ENCODE measurements around the gene NWD2. TPM values are rescaled to one million over a fixed set of nuclear protein-coding genes. Genes with fewer than 3 reads are reported as not detected.

NWD2 gene
- total RNA-seq, 1 donor from 2014 or later = 0.49 TPM

- Histone ChIP-seq H3K9me3 (no peaks in the 10 kb centered on the region), H3K27me3 (no peaks in the 10 kb centered on the region), H3K27ac (no peak overlapping the region), H3K4me3 (no peak overlapping the region), H3K4me1 (peaks cover 16% of the 10 kb centered on the region), H3K36me3 (no peaks in the 10 kb centered on the region)
- no peak for DNase-seq (ENCODE audit: extremely low spot score in 2 of 2)
- TF ChIP-seq POLR2AphosphoS5 (IDR thresholded peaks at IDR 0.05; ENCODE audit: insufficient read depth in 1 of 2, low read depth in 1 of 2) = no peak
- no peak for TF ChIP-seq POLR2A (IDR thresholded peaks at IDR 0.05)
- no peak for TF ChIP-seq CTCF (IDR thresholded peaks at IDR 0.05)
- intact Hi-C loops (cut with DNase I) = no loop called here
Observed at GRCh38 chr4:37451656-37452055, 207.1 kb downstream of the NWD2 start.

GRCh38 chr4:37452952-37453280, 208.4 kb downstream of the NWD2 start:
- H3K27ac ChIP-seq = no peak overlapping the region
- TF ChIP-seq POLR2A (IDR thresholded peaks at IDR 0.05) (no peak), POLR2AphosphoS5 (IDR thresholded peaks at IDR 0.05; ENCODE audit: insufficient read depth in 1 of 2, low read depth in 1 of 2) (peak in 1 of 2 donors; percentile 28), CTCF (IDR thresholded peaks at IDR 0.05) (peak in 2 of 3 experiments; percentile 22 to 28)
- H3K4me3 ChIP-seq = peak overlapping the region; percentile 51 to 52
- H3K4me1 ChIP-seq = peaks cover 16% of the 10 kb centered on the region
- H3K9me3 ChIP-seq = no peaks in the 10 kb centered on the region
- intact Hi-C loops (cut with DNase I) = no loop called here
- no peaks in the 10 kb centered on the region for H3K36me3 ChIP-seq
- DNase-seq (ENCODE audit: extremely low spot score in 2 of 2) = no peak
- no peaks in the 10 kb centered on the region for H3K27me3 ChIP-seq

GRCh38 chr4:37453281-37453998, 208.9 kb downstream of the NWD2 start:
- Histone ChIP-seq H3K36me3 (no peaks in the 10 kb centered on the region), H3K4me3 (peak overlapping the region; percentile 51 to 52), H3K9me3 (no peaks in the 10 kb centered on the region), H3K4me1 (peaks cover 16% of the 10 kb centered on the region), H3K27ac (peak overlapping the region; percentile 32), H3K27me3 (no peaks in the 10 kb centered on the region)
- no peak for DNase-seq (ENCODE audit: extremely low spot score in 2 of 2)
- intact Hi-C loops (cut with DNase I) = no loop called here
- TF ChIP-seq POLR2AphosphoS5 (IDR thresholded peaks at IDR 0.05; ENCODE audit: insufficient read depth in 1 of 2, low read depth in 1 of 2) = no peak
- TF ChIP-seq CTCF (IDR thresholded peaks at IDR 0.05) = peak in 1 of 3 experiments; percentile 16
- TF ChIP-seq POLR2A (IDR thresholded peaks at IDR 0.05) = no peak

- H3K4me1 ChIP-seq = peaks cover 16% of the 10 kb centered on the region
- H3K27me3 ChIP-seq = no peaks in the 10 kb centered on the region
- no peak overlapping the region for H3K27ac ChIP-seq
- H3K36me3 ChIP-seq = no peaks in the 10 kb centered on the region
- peak overlapping the region; percentile 51 to 52 for H3K4me3 ChIP-seq
- DNase-seq (ENCODE audit: extremely low spot score in 2 of 2) = no peak
- TF ChIP-seq CTCF (IDR thresholded peaks at IDR 0.05) = no peak
- no peaks in the 10 kb centered on the region for H3K9me3 ChIP-seq
- intact Hi-C loops (cut with DNase I) = no loop called here
Observed at GRCh38 chr4:37453999-37454800, 209.7 kb downstream of the NWD2 start.

Data from vagina (tissue), 2 donors.